ENCODE measurements around the gene HLA-DRB1. TPM values are rescaled to one million over a fixed set of nuclear protein-coding genes. Genes with fewer than 3 reads are reported as not detected.
"Not testable (repeated sequence)": the region's sequence is repeated elsewhere in the genome, so short reads cannot be mapped to it uniquely, and the experiment has no call there.

Gene HLA-DRB1
- total RNA-seq: 22.9 and 27.2 TPM in 2 replicates

GRCh38 chr6:32589596-32590449, at the start of gene HLA-DRB1:
Gene HLA-DRB1, minus strand, starts transcription at chr6:32589848. Its CDS starts 106 bp downstream, at chr6:32589742.
- Mint-ChIP-seq H3K36me3 (ENCODE audit: low read depth) (no peaks in the 10 kb centered on the region), H3K4me1 (ENCODE audit: low read depth) (peaks cover 30% of the 10 kb centered on the region), H3K27me3 (ENCODE audit: low read depth) (peaks cover 28% of the 10 kb centered on the region), H3K4me3 (ENCODE audit: low read depth) (peak within 1 kb of the TSS; percentile 71), H3K9me3 (no peaks in the 10 kb centered on the region), H3K27ac (no peak within 1 kb of the TSS)
- intact Hi-C loops (cut with micrococcal nuclease): no loop called here
- DNase-seq (ENCODE audit: low spot score): peak; percentile 14

- intact Hi-C loops (cut with micrococcal nuclease): no loop called here
- DNase-seq (ENCODE audit: low spot score): no peak
- H3K4me3 Mint-ChIP-seq (ENCODE audit: low read depth): no peak overlapping the region
- no peaks in the 10 kb centered on the region for H3K9me3 Mint-ChIP-seq
- peaks cover 40% of the 10 kb centered on the region for H3K27me3 Mint-ChIP-seq (ENCODE audit: low read depth)
- H3K27ac Mint-ChIP-seq: no peak overlapping the region
- H3K36me3 Mint-ChIP-seq (ENCODE audit: low read depth): peaks cover 3% of the 10 kb centered on the region
- H3K4me1 Mint-ChIP-seq (ENCODE audit: low read depth): peaks cover 22% of the 10 kb centered on the region
These were observed 49.0 kb upstream of the HLA-DRB1 start for GRCh38 chr6:32638532-32639219.

- H3K27me3 Mint-ChIP-seq (ENCODE audit: low read depth): peaks cover 35% of the 10 kb centered on the region
- H3K27ac Mint-ChIP-seq: no peak overlapping the region
- H3K4me3 Mint-ChIP-seq (ENCODE audit: low read depth): no peak overlapping the region
- no peaks in the 10 kb centered on the region for H3K9me3 Mint-ChIP-seq
- H3K36me3 Mint-ChIP-seq (ENCODE audit: low read depth): peaks cover 3% of the 10 kb centered on the region
- peaks cover 21% of the 10 kb centered on the region for H3K4me1 Mint-ChIP-seq (ENCODE audit: low read depth)
- intact Hi-C loops (cut with micrococcal nuclease): no loop called here
- DNase-seq (ENCODE audit: low spot score): no peak
These were observed 48.2 kb upstream of the HLA-DRB1 start for GRCh38 chr6:32637883-32638282.

- Mint-ChIP-seq H3K4me3 (ENCODE audit: low read depth) (peak within 1 kb of the TSS; percentile 77), H3K27me3 (ENCODE audit: low read depth) (peaks cover 35% of the 10 kb centered on the region), H3K9me3 (no peaks in the 10 kb centered on the region), H3K4me1 (ENCODE audit: low read depth) (peaks cover 23% of the 10 kb centered on the region), H3K27ac (peak within 1 kb of the TSS; percentile 43), H3K36me3 (ENCODE audit: low read depth) (peaks cover 3% of the 10 kb centered on the region)
- DNase-seq (ENCODE audit: low spot score): no peak
- intact Hi-C loops (cut with micrococcal nuclease): no loop called here
These were observed 47.7 kb upstream of the HLA-DRB1 start, which contains the start of gene HLA-DQA1 for GRCh38 chr6:32637219-32637880. Gene HLA-DQA1, plus strand, starts transcription at chr6:32637406. Its CDS starts 53 bp downstream, at chr6:32637459.

- no peak for DNase-seq (ENCODE audit: low spot score)
- Mint-ChIP-seq H3K27me3 (ENCODE audit: low read depth) (peaks cover 34% of the 10 kb centered on the region), H3K4me3 (ENCODE audit: low read depth) (no peak overlapping the region), H3K36me3 (ENCODE audit: low read depth) (no peaks in the 10 kb centered on the region), H3K4me1 (ENCODE audit: low read depth) (peaks cover 19% of the 10 kb centered on the region), H3K9me3 (no peaks in the 10 kb centered on the region), H3K27ac (no peak overlapping the region)
- intact Hi-C loops (cut with micrococcal nuclease): no loop called here
These were observed 46.0 kb upstream of the HLA-DRB1 start for GRCh38 chr6:32635526-32636123.

DNA sequence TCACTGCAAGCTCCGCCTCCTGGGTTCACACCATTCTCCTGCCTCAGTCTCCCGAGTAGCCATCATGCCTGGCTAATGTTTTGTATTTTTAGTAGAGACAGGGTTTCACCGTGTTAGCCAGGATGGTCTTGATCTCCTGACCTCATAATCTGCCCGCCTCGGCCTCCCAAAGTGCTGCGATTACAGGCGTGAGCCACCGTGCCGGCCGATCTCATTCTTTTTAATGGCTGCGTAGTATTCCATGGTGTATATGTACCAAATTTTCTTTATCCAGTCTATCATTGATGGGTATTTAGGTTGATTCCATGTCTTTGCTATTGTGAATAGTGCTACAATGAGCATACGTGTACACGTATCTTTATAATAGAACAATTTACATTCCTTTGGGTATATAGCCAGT, 40.1 kb upstream of the HLA-DRB1 start:
- H3K36me3 Mint-ChIP-seq (ENCODE audit: low read depth); intact Hi-C loops (cut with micrococcal nuclease); H3K9me3 Mint-ChIP-seq; H3K27ac Mint-ChIP-seq; DNase-seq (ENCODE audit: low spot score); H3K4me3 Mint-ChIP-seq (ENCODE audit: low read depth); H3K27me3 Mint-ChIP-seq (ENCODE audit: low read depth): not testable (repeated sequence)
- H3K4me1 Mint-ChIP-seq (ENCODE audit: low read depth): peaks cover 29% of the 10 kb centered on the region

- H3K27ac Mint-ChIP-seq: peak overlapping the region; percentile 76
- peak; percentile 45 for DNase-seq (ENCODE audit: low spot score)
- H3K27me3 Mint-ChIP-seq (ENCODE audit: low read depth): peaks cover 1% of the 10 kb centered on the region
- intact Hi-C loops (cut with micrococcal nuclease): no loop called here
- peaks cover 41% of the 10 kb centered on the region for H3K4me1 Mint-ChIP-seq (ENCODE audit: low read depth)
- H3K4me3 Mint-ChIP-seq (ENCODE audit: low read depth): no peak overlapping the region
- H3K36me3 Mint-ChIP-seq (ENCODE audit: low read depth): no peaks in the 10 kb centered on the region
- no peaks in the 10 kb centered on the region for H3K9me3 Mint-ChIP-seq
These were observed 38.2 kb upstream of the HLA-DRB1 start for GRCh38 chr6:32627831-32628230.

GRCh38 chr6:32627249-32627648, 37.6 kb upstream of the HLA-DRB1 start:
- intact Hi-C loops (cut with micrococcal nuclease): no loop called here
- no peaks in the 10 kb centered on the region for H3K36me3 Mint-ChIP-seq (ENCODE audit: low read depth)
- no peak overlapping the region for H3K4me3 Mint-ChIP-seq (ENCODE audit: low read depth)
- H3K27me3 Mint-ChIP-seq (ENCODE audit: low read depth): peaks cover under 1% of the 10 kb centered on the region
- peaks cover 41% of the 10 kb centered on the region for H3K4me1 Mint-ChIP-seq (ENCODE audit: low read depth)
- no peaks in the 10 kb centered on the region for H3K9me3 Mint-ChIP-seq
- no peak for DNase-seq (ENCODE audit: low spot score)
- no peak overlapping the region for H3K27ac Mint-ChIP-seq

DNA sequence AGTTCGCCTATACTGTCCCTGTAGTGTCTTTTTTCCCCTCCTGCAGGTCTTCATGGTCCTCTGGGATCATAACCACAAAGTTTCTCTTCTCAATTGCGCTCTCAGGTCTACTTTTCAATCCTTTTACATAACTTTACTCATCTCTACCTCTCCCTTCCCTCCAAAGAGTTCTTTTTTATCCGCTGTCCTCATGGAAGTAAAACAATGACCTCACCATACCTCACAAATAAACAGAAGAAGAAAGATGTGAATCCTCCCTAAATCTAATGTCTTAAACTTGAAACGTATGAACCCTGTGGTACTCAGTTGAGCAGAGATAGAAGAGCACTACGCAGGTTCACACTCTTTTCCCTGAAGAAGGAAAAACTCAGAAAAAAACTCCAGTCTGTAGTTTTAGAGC, 35.5 kb upstream of the HLA-DRB1 start:
- Mint-ChIP-seq H3K4me1 (ENCODE audit: low read depth) (peaks cover 55% of the 10 kb centered on the region), H3K27ac (no peak overlapping the region), H3K9me3 (peaks cover under 1% of the 10 kb centered on the region)

DNA sequence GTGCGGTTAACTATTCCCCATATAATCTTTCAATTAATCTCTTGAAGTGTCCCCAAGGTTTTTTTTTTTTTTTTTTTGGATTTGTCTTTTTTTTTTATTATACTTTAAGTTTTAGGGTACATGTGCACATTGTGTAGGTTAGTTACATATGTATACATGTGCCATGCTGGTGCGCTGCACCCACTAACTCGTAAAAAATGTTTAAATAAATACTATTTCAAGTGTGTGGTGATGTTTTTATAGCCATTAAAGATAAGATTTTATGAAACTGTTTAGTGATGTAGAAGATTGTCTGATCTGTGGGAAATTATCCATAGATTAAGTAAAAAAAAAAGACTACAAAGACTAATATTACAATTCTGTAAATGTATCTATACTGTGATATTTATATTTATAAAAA, 34.9 kb upstream of the HLA-DRB1 start:
- H3K27me3 Mint-ChIP-seq (ENCODE audit: low read depth): no peaks in the 10 kb centered on the region
- no peak overlapping the region for H3K27ac Mint-ChIP-seq
- peak overlapping the region; percentile 7 for H3K4me3 Mint-ChIP-seq (ENCODE audit: low read depth)
- intact Hi-C loops (cut with micrococcal nuclease): no loop called here
- peaks cover 5% of the 10 kb centered on the region for H3K9me3 Mint-ChIP-seq
- DNase-seq (ENCODE audit: low spot score): no peak
- H3K36me3 Mint-ChIP-seq (ENCODE audit: low read depth): peaks cover 11% of the 10 kb centered on the region
- peaks cover 55% of the 10 kb centered on the region for H3K4me1 Mint-ChIP-seq (ENCODE audit: low read depth)

More for the DNA sequence above, 35.5 kb upstream of the HLA-DRB1 start:
- no peak for DNase-seq (ENCODE audit: low spot score)
- intact Hi-C loops (cut with micrococcal nuclease): no loop called here
- no peak overlapping the region for H3K4me3 Mint-ChIP-seq (ENCODE audit: low read depth)
- peaks cover 7% of the 10 kb centered on the region for H3K36me3 Mint-ChIP-seq (ENCODE audit: low read depth)
- H3K27me3 Mint-ChIP-seq (ENCODE audit: low read depth): no peaks in the 10 kb centered on the region

DNA sequence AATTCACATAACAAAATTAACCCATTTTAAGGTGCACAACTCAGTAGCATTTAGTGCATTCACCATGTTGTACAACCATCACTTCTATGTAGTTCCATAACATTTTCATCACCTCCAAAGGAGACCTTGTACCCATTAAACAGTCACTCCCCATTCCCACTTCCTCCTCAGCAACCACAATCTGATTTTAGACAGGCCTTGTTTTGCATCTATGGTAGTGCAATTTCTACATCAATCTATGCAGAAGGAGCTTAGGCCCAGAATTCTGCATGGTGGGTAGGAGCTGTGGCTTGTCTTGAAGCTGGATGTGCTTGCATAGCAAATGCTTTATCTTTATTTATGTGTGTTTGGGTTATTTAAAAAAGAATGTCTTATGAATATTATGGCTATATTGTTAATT, 34.0 kb upstream of the HLA-DRB1 start:
- Mint-ChIP-seq H3K36me3 (ENCODE audit: low read depth) (peaks cover 14% of the 10 kb centered on the region), H3K9me3 (peaks cover 8% of the 10 kb centered on the region), H3K4me3 (ENCODE audit: low read depth) (peak overlapping the region; percentile 16), H3K27ac (peak overlapping the region; percentile 59), H3K4me1 (ENCODE audit: low read depth) (peaks cover 55% of the 10 kb centered on the region), H3K27me3 (ENCODE audit: low read depth) (no peaks in the 10 kb centered on the region)
- peak; percentile 18 for DNase-seq (ENCODE audit: low spot score)
- intact Hi-C loops (cut with micrococcal nuclease): loop anchor here (1.0 to 2.0 kb wide), 2 partner anchors 43 to 62 kb away; partner anchors contain the start of gene HLA-DQB1

All from activated T-helper 2 cell treated with anti-CD3 and anti-CD28 coated beads, Interferon-gamma antibody, Interleukin-2, Interleukin-4, amounts not matched to agents 10 μg/mL and 5 μg/mL and 100 μg/mL, durations not matched to agents 14 hours and 24 hours and 36 hours (primary cell).